D341Med (cell line): ENCODE results near the gene THSD4.

Source experiments
- DNase-seq: peaks from one replicate; pipeline ENCODE4 v3.0.0; 2012; ENCODE audit warnings: low spot score

Gene THSD4

GRCh38 chr15:71811752-71812735 is 696.8 kb downstream of the THSD4 start:
- no peak for DNase-seq

DNA sequence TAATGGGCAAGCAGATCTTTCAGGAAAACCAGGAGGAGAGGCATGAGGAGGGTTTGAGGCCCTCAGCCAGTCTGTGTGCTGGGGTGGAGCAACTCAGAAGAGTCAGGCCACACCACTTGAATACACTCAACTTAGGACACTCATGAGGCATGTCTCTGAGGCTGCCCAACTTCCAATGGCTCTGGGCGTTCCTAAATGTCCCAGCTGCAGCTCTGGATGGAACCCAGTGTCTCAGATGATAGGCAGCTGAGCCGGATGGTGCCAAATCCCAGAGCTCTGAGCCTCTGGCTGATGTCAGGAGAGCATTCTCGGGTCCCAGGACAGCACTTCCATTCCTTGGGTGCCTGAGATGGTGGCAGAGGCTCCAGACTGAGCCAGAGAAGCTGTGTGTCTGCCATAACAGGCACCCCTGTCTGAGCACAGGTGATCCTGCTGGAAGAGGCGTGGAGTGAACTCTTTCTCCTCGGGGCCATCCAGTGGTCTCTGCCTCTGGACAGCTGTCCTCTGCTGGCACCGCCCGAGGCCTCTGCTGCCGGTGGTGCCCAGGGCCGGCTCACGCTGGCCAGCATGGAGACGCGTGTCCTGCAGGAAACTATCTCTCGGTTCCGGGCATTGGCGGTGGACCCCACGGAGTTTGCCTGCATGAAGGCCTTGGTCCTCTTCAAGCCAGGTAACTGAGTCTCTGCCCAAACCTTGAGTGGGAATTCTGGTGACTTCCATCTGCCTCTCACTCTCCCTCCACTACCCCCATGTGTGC is 697.9 kb downstream of the THSD4 start:
- DNase-seq: no peak

GRCh38 chr15:71813723-71814470 is 698.6 kb downstream of the THSD4 start:
- DNase-seq: no peak

DNA sequence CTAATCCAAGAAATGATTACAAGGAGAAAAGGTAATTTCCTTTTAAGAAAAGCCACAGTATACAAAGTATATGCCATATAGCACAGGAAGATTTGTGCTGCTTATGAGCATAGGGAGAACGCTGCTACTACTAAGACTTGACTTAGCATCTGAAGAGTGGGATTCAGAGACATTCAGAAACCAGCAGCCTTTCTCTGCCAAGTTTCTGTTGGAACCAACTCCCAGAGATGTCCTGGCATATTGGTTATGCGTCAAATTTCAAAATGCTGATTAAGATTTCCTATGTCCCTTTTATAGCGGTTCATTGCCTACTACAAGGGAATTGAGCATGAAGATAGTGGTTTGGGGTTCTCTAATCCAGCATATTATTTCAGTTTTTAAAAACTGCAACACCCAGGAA is 700.0 kb downstream of the THSD4 start:
- no peak for DNase-seq

DNA sequence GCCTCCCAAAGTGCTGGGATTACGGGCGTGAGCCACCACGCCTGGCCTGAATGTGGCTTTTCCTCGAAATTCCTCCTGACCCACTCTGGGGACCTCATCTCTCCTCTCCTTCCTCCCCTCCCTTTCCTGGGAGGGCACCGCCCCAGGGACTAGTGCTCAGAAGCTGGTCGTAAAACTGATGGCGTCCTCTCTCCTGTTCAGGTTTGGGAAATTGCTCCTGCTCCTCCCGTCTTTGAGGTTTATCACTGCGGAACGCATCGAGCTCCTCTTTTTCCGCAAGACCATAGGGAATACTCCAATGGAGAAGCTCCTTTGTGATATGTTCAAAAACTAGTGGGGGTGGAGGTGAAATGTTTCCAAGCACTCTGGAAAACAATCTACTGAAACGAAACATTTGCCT is 702.1 kb downstream of the THSD4 start:
- no peak for DNase-seq

- no peak for DNase-seq
Observed at GRCh38 chr15:71820127-71820526, 704.9 kb downstream of the THSD4 start.

DNA sequence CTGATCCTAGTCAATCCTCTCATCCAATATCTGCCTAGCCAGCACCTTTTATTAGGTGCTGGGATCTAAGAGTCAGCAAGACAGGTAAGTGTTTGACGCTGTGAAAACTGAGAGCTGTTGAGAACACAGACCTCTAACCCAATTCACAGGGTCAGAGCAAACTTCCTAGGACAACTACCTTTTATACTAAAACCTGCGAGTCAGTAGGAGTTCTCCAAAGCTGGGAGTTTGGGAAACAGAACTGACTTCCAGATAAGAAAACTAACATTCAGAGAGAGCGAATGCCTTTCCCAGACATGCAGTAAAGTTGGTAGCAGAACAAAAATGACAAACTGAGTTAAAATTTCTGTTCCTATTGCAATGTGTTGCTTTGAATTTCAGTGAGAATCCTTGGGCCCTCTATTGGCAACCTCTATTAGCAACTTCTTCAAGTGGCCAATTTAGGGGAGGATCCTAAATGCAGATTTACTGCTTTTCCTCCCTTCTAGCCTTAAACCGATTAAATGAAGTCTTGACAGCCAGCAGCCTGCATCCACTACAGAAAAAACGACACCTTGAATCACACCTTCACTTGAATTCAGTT is 706.4 kb downstream of the THSD4 start:
- DNase-seq: no peak

- DNase-seq: no peak
Observed at GRCh38 chr15:71822890-71823630, 707.8 kb downstream of the THSD4 start.

- DNase-seq: no peak
Observed at GRCh38 chr15:71823801-71824200, 708.5 kb downstream of the THSD4 start.

DNA sequence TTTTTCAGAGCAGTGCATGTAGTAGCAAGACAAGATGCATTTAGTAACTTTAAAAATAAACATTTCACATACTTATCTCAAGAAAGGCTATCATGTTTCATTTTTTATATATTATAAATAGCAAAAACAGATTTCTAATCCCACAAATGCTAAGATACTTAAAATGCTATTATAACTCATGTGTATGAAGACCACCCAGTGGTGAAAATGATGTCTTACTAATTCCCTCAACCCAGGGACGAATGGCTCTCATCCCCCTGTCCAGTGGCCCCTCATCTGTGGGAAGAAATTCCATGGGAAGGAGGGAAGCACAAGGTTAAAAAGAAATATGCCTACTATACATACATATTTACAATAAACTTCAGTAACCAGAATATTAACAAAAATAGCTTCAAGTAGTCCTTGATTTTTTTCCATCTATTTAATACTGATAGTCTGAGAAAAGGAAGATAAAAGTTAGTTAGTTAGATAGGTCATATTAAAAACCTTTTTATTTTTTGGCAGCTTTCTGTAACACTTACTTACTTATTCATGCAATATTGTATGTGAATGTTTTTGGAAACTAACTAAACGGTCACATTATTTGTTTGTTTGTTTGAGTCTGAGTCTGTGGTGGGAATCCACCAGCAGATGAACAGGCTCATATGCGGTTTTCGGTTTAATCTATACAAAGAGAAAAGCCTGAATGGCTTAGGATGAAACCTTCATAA is 709.9 kb downstream of the THSD4 start:
- no peak for DNase-seq

DNA sequence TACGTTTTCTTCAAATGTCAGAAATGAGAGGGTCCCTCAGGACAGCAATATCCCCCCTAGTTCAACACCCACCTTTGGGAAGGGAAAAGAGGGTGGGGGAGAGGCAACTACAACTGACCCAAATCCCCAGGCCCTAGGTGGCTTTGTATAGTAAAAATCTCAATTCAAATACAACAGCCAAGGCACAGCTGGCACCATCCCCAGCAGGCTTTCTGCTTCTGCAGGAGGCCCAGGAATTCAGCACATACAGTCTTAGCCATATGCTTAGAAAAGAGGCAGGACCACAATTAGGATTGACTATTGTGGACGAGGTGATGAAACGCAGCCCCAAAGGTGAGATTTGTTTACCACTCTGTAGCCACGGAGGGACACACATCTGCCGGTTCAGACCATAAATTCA is 710.9 kb downstream of the THSD4 start:
- DNase-seq: no peak

GRCh38 chr15:71830981-71831380 is 715.7 kb downstream of the THSD4 start:
- DNase-seq: no peak
